Central memory CD4-positive, alpha-beta T cell (primary cell): Measurements from ENCODE around the gene ACP5.
"Not testable (repeated sequence)": the region's sequence is repeated elsewhere in the genome, so short reads cannot be mapped to it uniquely, and the experiment has no call there.

Experiments used
- DNase-seq: peaks from one replicate; pipeline ENCODE4 v3.0.0; 2022
- total RNA-seq, 3 experiments: gene quantifications; one replicate each; lab custom pipeline; 2026; lab: John Stamatoyannopoulos, UW

The ACP5 gene
- 3.2 to 15.9 (median 14.1) reads per million in 3 experiments for total RNA-seq

DNA sequence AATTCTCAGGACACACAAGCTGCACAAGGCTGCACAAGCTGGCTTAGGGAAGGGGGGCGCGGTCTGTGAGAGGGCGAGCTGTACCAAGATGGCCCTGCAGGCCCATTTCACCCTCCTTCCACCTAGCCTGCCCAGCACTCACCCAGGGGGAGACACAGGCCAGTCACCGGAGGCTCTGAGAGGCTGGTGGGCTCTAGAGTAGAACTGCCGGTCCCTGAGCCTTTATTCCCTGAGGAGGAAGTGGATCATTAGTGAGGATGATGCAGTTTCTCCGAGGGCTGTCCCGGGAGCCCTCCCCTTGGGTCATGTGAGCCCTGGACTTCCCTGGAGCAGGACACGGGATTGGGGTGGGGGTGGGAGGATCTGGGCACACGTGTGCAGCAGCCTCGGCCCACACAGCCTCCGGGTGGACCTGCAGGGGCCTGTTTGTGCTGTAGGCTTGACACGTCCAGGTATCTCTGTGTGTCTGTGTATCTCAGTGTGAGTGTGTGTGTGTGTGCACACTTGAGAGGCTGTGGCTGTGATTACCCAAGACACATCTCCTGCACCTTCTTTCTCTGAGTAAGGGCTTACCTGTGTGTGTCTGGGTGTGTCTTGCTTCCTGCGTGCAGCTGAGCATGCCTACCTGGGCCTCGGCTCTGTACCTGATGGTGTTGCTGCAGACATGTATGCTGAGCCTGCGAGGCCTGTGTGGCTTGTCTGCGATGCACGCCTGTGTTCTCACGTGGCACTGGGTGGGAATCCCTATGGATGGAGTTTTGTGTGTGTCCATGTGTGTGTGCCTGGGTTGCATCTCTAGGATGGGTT, at the start of gene ACP5:
Gene ACP5 (minus strand): TSS at position 195 of the 807 bp plus-strand sequence. CDS start 328 bp downstream, outside the sequence.
- peak; percentile 11 for DNase-seq

DNA sequence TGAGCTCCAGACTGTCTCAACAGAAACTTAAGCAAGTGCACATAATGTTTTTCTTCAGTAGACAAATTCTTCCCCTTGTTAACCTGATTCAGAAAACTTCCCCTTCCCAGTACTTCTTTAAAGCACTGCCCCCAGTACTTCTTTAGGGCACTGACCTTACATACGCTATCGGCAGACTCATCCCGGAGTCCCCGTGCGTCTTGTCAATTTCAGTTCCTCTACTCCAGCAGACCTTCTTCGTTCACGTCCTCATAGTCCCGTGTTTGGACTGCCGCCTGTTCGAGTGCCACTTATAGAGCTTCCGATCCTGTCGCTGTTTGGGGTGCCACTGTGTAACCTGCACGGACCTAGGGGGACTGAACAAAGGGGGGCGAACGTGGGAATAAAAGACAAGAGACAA, 48.8 kb upstream of the ACP5 start:
- DNase-seq = no peak

DNA sequence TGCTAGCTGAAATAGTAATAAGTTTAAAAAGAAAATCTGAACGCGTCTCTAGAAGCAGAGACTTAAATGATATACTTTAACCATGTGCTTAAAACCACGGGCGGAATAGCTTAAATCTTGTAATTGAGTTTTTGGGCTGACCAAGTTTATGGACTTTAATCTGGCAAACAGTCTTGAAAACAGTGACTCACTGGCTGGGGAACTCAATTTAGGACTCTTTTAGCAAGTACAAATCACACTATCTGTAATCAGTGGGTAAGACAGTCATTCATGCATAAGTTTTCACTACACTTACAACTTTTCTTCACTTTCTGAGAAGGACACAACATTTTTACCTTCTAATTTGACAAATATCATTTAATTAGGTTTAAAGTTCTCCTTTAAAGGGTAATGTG, 46.6 kb upstream of the ACP5 start:
- no peak for DNase-seq

DNA sequence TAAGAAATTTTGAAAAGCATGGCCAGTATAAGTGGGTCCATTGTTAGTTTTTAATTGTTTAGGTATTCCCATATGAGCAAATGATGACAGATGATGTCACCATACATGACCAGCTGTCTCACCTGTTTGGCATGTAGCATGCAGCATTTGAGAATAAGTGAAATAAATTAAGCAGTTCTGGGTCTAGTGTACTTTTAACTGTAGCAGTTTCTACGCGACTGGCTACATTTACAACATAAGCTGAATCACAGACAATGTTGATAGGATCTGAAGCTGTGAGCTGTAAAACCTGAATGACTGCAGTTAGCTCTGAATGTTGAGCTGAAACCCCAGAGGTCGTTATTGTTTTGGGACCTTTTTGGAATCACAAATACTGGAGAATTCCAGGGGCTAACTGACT, 45.0 kb upstream of the ACP5 start:
- DNase-seq = not testable (repeated sequence)

DNA sequence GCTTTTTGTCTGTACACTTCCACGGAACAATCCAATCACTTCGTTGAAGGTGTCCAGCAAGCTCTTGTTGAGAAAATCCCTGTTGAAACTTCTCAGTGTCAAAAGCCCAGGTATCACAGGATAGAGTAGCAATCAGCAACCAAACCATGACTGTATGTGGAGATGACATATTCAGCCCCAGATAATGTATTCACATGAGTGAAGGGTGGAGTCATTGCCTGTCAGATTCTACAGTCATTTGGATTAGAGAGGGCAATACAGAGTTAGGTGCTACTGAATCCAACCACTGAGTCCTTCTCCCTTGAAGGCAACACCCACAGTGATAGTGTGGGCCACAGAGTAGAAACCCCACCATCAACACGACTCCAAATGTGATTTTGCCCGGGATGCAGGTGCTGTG, 43.1 kb upstream of the ACP5 start:
- DNase-seq = no peak

DNA sequence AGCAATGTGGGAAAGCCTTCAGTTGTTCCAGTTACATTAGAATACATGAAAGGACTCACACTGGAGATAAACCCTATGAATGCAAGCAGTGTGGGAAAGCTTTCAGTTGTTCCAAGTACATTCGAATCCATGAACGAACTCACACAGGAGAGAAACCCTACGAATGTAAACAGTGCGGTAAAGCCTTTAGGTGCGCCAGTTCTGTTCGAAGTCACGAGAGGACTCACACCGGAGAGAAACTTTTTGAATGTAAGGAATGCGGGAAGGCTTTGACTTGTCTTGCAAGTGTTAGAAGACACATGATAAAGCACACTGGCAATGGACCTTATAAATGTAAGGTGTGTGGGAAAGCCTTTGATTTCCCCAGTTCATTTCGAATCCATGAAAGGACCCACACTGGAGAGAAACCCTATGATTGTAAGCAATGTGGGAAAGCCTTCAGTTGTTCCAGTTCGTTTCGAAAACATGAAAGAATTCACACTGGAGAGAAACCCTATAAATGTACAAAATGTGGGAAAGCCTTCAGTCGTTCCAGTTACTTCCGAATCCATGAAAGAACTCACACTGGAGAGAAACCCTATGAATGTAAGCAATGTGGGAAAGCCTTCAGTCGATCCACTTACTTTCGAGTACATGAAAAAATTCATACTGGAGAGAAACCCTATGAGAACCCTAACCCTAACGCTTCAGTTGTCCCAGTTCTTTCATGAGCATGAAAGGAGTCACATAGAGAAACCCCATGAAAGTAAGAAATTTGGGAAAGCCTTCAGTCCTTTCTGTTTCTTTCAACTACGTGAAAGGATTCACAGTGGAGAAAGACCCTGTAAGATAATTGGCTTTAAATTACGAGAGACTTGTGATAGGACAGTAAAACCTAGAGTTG, 40.0 kb upstream of the ACP5 start:
- DNase-seq = no peak

DNA sequence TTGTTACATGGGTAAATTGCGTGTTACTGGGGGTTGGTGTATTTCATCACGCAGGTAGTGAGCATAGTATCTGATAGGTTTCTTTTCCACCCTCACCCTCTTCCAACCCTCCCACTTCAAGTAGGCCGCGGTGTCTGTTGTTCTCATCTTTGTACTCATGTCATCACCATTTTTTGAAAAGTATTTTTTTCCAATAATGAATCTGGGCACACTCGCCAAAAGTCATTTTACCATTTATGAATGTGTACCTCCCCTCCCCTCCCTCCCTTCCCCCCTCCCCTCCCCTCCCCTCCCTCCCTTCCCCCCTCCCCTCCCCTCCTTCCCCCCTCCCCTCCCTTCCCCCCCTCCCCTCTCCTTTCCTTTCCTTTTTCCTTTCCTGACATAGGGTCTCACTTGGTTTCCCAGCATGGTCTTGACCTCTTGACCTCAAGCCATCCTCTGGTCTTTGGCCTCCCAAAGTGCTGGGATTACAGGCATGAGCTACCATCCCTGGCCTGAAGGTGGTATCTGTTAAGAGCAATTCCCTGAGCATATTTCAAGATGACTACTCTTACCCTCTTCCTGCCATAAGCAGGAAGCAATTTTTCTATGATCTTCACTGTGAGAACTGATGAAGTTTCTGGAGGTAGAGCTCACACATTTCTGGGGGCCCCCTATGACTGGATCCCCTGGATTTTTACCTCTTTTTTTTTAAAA, 35.5 kb upstream of the ACP5 start:
- DNase-seq = no peak

DNA sequence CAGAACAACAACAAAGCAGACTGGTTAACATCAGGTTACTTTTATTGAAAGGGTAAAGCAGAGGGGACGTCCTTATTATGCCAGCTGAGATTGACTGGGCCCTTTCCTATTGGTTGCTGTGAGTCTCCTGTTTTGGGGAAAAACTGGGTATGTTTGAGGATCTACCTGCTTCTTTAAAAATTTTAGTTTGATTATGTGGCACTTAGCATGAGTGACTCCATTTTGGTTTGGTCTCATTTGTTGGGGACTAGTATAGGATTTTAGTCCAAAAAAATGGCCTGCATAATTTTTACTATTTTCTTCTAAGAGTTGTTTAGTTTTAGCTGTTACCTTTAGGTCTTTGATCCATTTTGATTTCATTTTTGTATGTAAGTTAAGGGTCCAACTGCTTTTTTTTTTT, 34.3 kb upstream of the ACP5 start:
- DNase-seq = no peak

DNA sequence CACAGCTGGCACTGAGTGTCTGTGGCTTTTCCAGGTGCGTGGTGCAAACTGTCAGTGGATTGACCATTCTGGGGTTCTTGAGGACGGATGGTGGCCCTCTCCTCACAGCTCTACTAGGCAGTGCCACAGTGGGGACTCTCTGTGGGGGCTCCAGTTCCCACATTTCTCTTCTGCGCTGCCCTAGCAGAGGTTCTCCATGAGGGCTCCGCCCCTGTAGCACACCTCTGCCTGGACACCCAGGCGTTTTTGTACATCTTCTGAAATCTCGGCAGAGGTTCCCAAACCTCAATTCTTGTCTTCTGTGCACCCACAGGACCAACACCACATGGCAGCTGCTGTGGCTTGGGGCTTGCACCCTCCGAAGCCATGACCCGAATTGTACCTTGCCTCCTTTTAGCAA, 29.0 kb upstream of the ACP5 start:
- no peak for DNase-seq

DNA sequence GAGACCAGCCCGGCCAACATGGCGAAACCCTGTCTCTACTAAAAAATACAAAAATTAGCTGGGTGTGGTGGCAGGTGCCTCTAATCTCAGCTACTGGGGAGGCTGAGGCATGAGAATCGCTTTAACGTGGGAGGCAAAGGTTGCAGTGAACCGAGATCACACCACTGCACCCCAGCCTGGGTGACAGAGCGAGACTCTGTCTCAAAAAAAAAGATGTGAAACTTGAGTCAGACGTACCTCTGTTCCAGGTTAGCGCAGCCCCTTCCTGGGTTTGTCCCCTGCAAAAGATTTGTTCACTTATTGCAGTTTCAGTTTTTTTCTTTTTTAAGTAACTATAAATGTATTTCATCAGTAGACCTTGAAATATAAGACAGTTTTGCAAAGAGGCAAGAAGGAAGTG, 22.3 kb upstream of the ACP5 start:
- DNase-seq = not testable (repeated sequence)

DNA sequence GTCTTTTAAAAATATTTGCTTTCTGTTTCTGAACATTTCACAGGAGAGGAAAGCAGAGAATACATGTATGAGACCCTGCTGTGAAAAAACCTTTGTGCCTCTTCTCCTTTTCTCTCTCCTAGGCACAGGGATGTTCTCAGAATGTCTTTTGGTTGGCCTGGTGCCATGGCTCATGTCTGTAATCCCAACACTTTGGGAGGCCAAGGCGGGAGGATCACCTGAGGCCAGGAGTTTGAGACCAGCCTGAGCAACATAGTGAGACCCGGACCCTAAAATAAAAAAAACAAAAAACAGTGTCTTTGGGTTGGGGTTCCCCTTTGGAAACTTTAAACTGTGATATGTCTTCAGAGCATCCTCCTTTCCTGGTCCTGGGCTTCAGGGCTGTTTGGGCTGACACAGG, 21.3 kb upstream of the ACP5 start:
- no peak for DNase-seq

DNA sequence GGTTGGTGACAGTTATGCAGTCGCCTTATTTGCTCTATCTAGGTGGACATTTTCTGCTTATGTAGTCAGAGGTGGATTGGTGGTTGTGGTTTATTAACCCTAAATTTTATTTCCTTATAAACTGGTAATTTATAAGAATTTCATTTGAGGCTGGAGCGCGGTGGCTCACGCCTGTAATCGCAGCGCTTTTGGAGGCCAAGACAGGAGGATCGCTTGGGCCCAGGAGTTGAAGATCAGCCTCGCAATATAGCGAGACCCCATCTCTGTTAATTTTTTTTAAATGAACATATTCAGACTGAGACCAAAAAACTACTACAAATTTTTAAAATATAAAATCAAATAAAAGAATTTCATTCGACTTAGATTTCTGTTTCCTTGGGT, 20.6 kb upstream of the ACP5 start:
- DNase-seq = no peak

DNA sequence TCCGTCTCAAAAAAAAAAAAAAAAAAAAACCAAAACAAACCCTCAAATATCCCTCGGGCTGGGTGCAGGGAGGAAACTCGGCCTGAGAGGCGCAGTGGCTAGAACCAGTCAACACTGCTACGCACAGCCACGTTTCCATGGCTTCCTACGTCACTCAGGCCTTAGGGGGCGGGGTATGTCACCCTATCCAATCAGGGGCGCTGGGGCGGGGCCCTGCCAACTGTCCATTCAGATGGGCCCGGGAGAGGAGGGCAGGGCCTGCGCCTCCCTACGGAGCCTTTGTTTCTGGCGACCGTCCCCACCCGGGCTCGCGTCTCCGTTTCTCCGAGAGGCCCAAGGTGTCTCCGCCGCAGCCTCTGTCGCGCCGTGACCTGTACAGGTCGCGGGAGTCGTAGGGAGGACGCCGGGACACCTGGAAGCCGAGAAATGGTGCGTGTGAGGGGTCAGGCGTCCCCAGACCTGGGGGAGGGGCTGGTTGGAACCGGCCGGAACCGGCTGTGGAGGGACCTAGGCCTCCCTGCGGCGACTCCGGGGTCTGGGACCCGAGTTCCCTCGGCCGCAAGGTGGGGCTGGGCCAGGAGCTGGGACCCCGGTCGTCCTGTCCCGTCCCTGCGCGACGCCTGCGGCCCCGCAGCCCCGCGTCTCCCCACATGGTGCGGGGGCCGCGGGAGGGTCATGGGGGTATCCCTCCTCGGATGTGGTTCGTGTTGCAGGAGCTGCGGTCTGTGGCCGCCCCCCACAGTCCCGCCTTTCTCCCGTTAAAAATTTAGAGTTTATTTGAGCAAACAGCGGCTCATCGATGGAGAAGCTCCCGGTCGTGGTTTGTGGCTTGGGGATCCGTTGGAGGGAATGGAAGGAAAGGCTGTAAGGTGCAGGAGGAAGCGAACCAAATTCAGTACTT, 20.0 kb upstream of the ACP5 start, which contains the start of gene ZNF627:
Gene ZNF627 (plus strand): TSS at position 282 of the 901 bp plus-strand sequence. CDS start 145 bp downstream, at position 427.
- peak; percentile 97 for DNase-seq

DNA sequence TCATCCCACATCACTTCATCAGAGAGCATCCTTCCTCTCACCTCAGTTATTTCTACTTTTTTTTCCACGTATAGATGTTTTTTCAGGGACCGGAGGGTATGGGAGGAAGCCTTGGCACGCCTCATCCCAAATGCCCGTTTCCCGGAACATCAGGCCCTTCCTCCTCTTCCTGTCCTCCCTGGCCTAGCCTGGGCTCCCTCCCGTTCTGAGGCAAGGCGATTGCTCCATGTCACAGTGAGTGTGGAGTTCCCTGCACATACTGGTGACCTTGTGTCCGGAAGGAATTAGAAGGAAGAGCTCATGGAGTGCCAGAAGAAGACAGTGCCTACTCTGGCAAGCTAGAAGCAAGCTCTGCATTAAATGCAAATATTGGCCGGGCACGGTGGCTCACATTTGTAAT, 18.7 kb upstream of the ACP5 start:
- no peak for DNase-seq

DNA sequence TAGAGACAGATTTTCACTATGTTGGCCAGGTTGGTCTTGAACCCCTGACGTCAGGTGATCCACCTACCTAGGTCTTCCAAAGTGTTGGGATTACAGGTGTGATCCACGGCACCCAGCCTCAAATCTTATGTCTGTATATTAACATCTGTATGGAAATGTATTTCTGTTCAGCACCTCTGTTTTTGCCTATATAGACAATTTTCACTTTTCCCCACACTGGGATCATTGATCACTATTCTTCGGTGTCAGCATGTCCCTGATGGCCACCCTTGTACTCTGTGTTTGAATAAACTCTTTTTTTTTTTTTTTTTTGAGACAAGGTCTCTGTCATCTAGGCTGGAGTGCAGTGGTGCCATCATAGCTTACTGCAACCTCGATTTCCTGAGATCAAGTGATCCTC, 16.6 kb upstream of the ACP5 start:
- DNase-seq = no peak

DNA sequence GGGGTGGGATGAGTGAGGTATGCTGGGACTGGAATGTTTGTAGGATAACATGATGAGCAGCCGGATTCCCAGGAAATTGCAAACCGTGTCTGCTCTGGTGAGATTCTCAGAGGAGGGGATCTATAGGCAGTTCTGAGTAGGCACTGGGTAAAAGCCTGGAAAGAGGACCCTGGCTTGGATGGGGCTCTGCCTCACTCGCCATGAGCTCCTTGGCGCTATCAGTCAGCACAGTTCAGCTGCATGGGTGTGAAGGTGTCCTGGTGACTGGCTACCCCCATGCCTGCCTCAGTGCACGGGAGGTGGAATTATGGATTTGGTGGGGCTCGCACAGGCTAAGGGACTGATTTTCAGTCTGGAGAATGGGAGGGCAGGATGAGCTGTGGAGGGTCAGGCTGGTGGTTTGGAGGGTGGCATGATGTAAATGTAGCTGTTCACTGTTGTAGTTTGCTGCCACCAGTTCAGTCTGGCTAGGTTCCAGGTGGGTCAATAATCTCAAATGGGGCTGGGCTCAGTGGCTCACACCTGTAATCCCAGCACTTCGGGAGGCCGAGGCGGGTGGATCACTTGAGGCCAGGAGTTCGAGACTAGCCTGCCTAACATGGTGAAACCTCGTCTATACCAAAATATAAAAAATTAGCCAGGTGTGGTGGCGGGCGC, 10.7 kb upstream of the ACP5 start:
- no peak for DNase-seq

DNA sequence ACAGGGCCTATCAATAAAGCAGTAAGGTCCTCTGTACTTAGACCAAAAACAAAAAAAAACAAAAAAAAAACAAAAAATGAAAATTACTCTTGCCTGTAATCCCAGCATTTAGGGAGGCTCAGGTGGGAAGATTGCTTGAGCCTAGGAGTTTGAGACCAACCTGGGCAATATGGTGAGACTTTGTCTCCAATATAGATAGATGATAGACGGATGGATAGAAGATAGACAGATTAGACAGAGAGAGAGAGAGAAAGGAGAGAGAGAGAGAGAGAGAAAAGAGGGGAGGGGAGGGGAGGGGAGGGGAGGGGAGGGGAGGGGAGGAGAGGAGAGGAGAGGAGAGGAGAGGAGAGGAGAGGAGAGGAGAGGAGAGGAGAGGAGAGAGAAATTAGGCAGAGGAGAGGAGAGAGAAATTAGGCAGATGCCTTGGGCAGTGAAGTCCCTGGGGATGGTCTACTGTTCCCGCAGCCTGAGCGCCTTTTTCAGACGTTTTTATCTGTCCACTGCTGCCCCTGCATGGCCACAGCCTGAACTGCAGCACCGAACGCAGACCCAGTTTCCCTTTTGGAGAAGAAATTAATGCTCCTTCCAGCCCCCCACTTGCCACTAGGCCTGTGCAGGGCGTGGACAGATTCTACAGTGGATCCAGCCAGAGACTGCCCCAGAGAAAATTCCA, 10.0 kb upstream of the ACP5 start:
- peak; percentile 68 for DNase-seq

DNA sequence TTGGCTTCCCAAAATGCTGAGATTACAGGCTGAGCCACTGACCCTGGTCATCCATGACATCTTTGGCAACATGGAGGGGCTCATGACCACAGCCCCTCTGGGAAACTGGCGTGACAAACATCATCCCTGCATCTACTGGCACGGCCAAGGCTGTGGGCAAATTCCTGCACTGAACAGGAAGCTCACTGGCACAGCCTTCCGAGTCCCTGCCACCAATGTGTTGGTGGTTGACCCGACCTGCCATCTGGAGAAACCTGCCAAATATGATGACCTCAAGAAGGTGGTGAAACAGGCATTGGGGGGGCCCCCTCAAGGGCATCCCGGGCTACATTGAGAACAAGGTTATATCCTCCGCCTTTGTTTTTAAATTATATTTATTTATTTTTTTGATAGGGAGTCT, 8.9 kb upstream of the ACP5 start:
- DNase-seq = no peak

DNA sequence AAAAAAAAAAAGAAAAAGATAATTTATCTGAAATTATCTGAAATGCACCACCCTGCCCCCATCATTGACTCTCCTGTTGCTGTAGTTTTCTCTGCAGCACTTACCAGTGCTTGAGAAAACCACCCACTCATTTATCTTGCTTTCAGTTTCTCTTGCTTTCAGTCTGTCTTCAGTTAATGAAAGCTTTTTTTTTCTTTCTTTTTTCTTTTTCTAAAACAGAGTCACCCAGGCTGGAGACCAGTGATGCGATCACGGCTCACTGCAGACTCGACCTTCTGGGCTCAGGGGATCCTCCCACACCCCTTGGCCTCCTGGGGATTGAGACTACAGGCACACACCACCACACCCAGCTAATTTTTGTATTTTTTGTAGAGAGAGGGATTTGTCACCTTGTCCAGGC, 4.3 kb upstream of the ACP5 start:
- peak; percentile 37 for DNase-seq

DNA sequence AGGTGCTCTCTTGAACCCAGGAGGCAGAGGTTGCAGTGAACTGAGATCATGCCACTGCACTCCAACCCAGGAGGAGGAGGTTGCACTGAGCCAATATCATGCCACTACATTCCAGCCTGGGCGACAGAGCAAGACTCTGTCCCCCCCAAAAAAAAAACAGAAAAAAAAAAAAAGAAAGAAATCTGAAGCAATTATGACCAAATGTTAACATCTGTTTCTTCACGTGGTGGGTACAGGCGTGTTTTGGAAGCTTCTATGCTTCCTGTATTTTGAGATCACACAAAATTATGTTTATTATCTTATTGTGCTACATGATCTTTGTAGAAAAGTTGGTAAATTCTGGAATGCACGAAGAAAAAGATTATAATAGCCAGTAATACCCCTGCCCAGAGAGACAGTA, 2.7 kb upstream of the ACP5 start:
- no peak for DNase-seq
